Immature natural killer cell (primary cell): ENCODE measurements around the gene SAE1. TPM values are rescaled to one million over a fixed set of nuclear protein-coding genes. Genes with fewer than 3 reads are reported as not detected.

Source experiments
- DNase-seq, 3 donors: peaks; one replicate each; pipeline ENCODE4 v3.0.0; 2022; ENCODE audit warnings: mixed read lengths in 1 of 3
- H3K27ac Mint-ChIP-seq, 6 donors: one replicate each; pipeline ENCODE4 v1.8.0; 2020; ENCODE audit warnings: mixed read lengths in 6 of 6, mild to moderate bottlenecking in 5 of 6, inconsistent platforms in 4 of 6, moderate library complexity in 3 of 6
- H3K27me3 Mint-ChIP-seq, 3 donors: one replicate each; pipeline ENCODE4 v1.8.0; 2020 to 2021; ENCODE audit warnings: low read depth in 3 of 3, mild to moderate bottlenecking in 3 of 3, mixed read lengths in 3 of 3, moderate library complexity in 3 of 3, inconsistent platforms in 1 of 3
- H3K36me3 Mint-ChIP-seq, 3 donors: one replicate each; pipeline ENCODE4 v1.8.0; 2020; ENCODE audit warnings: mixed read lengths in 3 of 3, inconsistent platforms in 2 of 3, mild to moderate bottlenecking in 2 of 3
- H3K4me1 Mint-ChIP-seq, 2 donors: one replicate each; pipeline ENCODE4 v1.8.0; 2020; ENCODE audit warnings: inconsistent platforms in 2 of 2, mild to moderate bottlenecking in 2 of 2, mixed read lengths in 2 of 2, moderate library complexity in 1 of 2
- H3K4me3 Mint-ChIP-seq, 5 donors: one replicate each; pipeline ENCODE4 v1.8.0; 2020; ENCODE audit warnings: mild to moderate bottlenecking in 5 of 5, mixed read lengths in 5 of 5, inconsistent platforms in 3 of 5, moderate library complexity in 3 of 5
- H3K9me3 Mint-ChIP-seq, 6 donors: one replicate each; pipeline ENCODE4 v1.8.0; 2020; ENCODE audit warnings: mild to moderate bottlenecking in 6 of 6, mixed read lengths in 6 of 6, inconsistent platforms in 4 of 6, moderate library complexity in 3 of 6
- polyA plus RNA-seq, 3 donors: library from polyadenylated mRNA; unstranded; fragments of 300-500 nt; fragmentation: Illumina TruSeq; gene quantifications; one replicate each; pipeline ENCODE4 v1.2.3, GENCODE V29; 2021

Gene SAE1
- polyA plus RNA-seq, 3 donors from 2014 or later, result 111 to 159 (median 119) TPM

- H3K9me3 Mint-ChIP-seq, result no peaks in the 10 kb centered on the region
- H3K27me3 Mint-ChIP-seq, result peaks cover 15 to 18% (median 17%) of the 10 kb centered on the region in 3 donors
- DNase-seq, result peak; percentile 99 to 100 (median 99)
- H3K4me1 Mint-ChIP-seq, result peaks cover 35 to 45% of the 10 kb centered on the region in 2 donors
- H3K4me3 Mint-ChIP-seq, result peak overlapping the region; percentile 91 to 95 (median 92)
- H3K36me3 Mint-ChIP-seq, result peaks cover 16 to 25% (median 17%) of the 10 kb centered on the region in 3 donors
- H3K27ac Mint-ChIP-seq, result peak overlapping the region; percentile 89 to 98 (median 96)
These were observed 126.2 kb downstream of the SAE1 start for GRCh38 chr19:47256693-47257410.

GRCh38 chr19:47257411-47258169, 127.0 kb downstream of the SAE1 start:
- DNase-seq, result no peak
- peaks cover 16 to 29% (median 17%) of the 10 kb centered on the region in 3 donors for H3K36me3 Mint-ChIP-seq
- H3K4me3 Mint-ChIP-seq, result peak overlapping the region; percentile 91 to 95 (median 92)
- H3K27me3 Mint-ChIP-seq, result peaks cover 15 to 17% (median 15%) of the 10 kb centered on the region in 3 donors
- peak overlapping the region; percentile 89 to 98 (median 96) for H3K27ac Mint-ChIP-seq
- H3K4me1 Mint-ChIP-seq, result peaks cover 40 to 51% of the 10 kb centered on the region in 2 donors
- no peaks in the 10 kb centered on the region for H3K9me3 Mint-ChIP-seq

DNA sequence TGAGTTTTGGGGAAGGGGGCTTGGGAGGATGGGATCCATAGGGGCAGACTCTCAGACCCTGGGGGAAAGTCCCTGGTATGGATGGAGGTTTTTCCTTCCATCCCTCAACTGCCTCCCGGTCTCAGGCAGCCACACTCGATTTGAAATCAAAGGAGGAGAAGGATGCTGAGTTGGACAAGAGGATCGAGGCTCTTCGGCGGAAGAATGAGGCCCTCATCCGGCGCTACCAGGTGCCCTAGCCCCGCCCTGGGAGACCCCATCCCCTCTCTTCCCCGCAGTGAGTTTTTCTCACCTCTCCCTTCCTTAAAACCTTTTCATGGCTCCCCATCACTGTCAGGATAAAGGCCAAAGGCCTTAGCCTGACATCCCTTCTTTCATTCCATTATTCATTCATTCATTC, 127.8 kb downstream of the SAE1 start:
- H3K36me3 Mint-ChIP-seq, result peaks cover 16 to 31% (median 17%) of the 10 kb centered on the region in 3 donors
- H3K4me3 Mint-ChIP-seq, result peak overlapping the region; percentile 70 to 94 (median 91)
- peak overlapping the region in 4 of 6 donors; percentile 40 to 74 (median 58) for H3K27ac Mint-ChIP-seq
- H3K27me3 Mint-ChIP-seq, result peaks cover 15 to 17% (median 15%) of the 10 kb centered on the region in 3 donors
- no peak for DNase-seq
- H3K4me1 Mint-ChIP-seq, result peaks cover 43 to 56% of the 10 kb centered on the region in 2 donors
- no peaks in the 10 kb centered on the region for H3K9me3 Mint-ChIP-seq

DNA sequence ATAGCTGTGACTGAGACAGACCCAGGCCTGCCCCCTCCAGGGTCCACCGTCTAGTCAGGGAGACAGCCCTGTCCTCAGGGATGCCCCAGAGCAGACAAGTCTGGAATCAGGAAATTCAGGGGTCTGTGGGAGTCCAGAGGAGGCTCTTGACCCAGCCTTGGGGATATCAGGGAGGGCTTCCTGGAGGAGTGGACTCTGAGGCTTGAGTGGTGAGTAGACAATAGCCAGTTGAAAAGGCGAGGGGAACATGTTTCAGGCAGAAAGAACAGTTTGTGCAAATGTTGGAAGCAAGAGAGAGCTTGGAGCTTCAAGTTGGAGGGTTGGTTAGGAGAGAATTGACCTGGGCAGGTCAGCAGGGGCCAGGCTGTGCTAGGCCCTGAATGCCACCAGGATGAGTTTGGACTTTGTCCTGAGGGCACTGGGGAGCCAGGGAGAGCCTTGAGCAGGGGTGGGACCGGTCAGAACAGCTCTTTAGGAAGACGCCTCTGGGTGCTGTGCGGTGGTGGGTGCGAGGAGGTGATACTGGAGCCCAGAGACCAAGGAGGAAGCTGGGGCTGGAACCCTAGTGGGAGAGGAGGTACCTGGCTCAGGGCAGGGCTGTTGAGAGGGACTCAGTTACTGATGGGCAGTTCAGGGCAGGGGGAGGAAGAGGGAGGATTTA, 128.4 kb downstream of the SAE1 start:
- peak overlapping the region in 5 of 6 donors; percentile 40 to 74 (median 64) for H3K27ac Mint-ChIP-seq
- no peaks in the 10 kb centered on the region for H3K9me3 Mint-ChIP-seq
- peak overlapping the region; percentile 70 to 75 (median 74) for H3K4me3 Mint-ChIP-seq
- no peak for DNase-seq
- peaks cover 43 to 56% of the 10 kb centered on the region in 2 donors for H3K4me1 Mint-ChIP-seq
- H3K36me3 Mint-ChIP-seq, result peaks cover 16 to 32% (median 17%) of the 10 kb centered on the region in 3 donors
- peaks cover 15% of the 10 kb centered on the region in 3 donors for H3K27me3 Mint-ChIP-seq

Other genes with a start within 250 kb of the SAE1 start
- not detected for gene NPAS1, start 111.0 kb upstream of the SAE1 start, polyA plus RNA-seq
- 100 to 1,000 TPM; 175 to 285 (median 192) TPM for gene TMEM160, start 82.2 kb upstream of the SAE1 start, polyA plus RNA-seq
- gene ZC3H4, start 17.1 kb upstream of the SAE1 start, polyA plus RNA-seq, result 1 to 10 TPM in 2 of 3 donors, under 1 TPM in 1; 0.04 to 2.3 (median 1.1) TPM
- gene BBC3, start 100.4 kb downstream of the SAE1 start, polyA plus RNA-seq, result 10 to 100 TPM in 1 of 3 donors, 1 to 10 TPM in 2; 8.3 to 13.9 (median 8.4) TPM
- gene CCDC9, start 125.7 kb downstream of the SAE1 start, polyA plus RNA-seq, result 10 to 100 TPM in 1 of 3 donors, 1 to 10 TPM in 2; 2.6 to 12.2 (median 5.1) TPM
- 1 to 10 TPM; 1.2 to 3.9 (median 2.3) TPM for gene INAFM1, start 144.1 kb downstream of the SAE1 start, polyA plus RNA-seq
- under 1 TPM in 2 of 3 donors, not detected in 1; 0.16 to 0.36 TPM for gene C5AR1, start 179.0 kb downstream of the SAE1 start, polyA plus RNA-seq
- under 1 TPM in 2 of 3 donors, not detected in 1; 0.18 to 0.29 TPM for gene C5AR2, start 201.3 kb downstream of the SAE1 start, polyA plus RNA-seq
- 1 to 10 TPM; 3.2 to 9.7 (median 5.2) TPM for gene DHX34, start 218.5 kb downstream of the SAE1 start, polyA plus RNA-seq